DMS 273 (cell line): ENCODE results near the gene CAMK4.

Source experiments
- DNase-seq: peaks from one replicate; lab custom pipeline; 2025; ENCODE audit not compliant: unreplicated experiment; lab: John Stamatoyannopoulos, UW

CAMK4 gene

DNA sequence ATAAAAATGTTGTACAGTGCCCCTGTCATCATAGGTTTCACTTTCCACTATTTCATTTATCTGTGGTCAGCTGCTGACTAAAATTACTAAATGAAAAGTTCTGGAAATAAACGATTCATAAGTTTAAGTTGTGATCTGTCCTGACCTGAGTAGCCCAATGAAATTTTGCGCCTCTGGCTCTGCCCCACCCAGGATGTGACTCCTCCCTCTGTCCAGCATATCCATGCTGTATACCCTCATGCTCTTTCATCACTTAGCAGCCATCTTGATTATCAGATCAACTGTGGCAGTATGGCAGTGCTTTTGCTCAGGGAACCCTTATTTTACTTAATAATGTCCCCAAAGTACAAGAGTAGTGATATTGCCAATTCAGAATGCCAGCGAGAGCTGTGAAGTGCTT lies 190.9 kb downstream of the CAMK4 start:
- DNase-seq = no peak

DNA sequence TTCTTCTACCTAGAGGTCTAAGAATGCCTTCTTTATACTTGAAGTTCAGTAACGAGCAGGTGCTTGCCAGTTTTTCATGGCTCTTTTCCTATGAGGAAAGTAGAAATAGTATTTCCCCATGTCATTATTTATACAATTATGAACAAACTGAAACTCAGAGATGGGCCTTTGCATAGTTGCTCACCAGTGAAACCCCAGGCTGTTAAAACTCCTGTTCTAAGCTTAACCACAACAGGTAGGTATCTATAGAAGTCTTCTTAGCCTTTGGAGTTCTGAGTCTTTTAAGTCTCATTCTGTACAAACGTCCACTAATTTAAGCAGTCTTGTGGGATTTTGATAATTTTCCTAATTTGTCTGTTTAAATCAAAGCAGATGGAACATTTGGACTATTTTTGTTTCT lies 198.1 kb downstream of the CAMK4 start:
- no peak for DNase-seq

DNA sequence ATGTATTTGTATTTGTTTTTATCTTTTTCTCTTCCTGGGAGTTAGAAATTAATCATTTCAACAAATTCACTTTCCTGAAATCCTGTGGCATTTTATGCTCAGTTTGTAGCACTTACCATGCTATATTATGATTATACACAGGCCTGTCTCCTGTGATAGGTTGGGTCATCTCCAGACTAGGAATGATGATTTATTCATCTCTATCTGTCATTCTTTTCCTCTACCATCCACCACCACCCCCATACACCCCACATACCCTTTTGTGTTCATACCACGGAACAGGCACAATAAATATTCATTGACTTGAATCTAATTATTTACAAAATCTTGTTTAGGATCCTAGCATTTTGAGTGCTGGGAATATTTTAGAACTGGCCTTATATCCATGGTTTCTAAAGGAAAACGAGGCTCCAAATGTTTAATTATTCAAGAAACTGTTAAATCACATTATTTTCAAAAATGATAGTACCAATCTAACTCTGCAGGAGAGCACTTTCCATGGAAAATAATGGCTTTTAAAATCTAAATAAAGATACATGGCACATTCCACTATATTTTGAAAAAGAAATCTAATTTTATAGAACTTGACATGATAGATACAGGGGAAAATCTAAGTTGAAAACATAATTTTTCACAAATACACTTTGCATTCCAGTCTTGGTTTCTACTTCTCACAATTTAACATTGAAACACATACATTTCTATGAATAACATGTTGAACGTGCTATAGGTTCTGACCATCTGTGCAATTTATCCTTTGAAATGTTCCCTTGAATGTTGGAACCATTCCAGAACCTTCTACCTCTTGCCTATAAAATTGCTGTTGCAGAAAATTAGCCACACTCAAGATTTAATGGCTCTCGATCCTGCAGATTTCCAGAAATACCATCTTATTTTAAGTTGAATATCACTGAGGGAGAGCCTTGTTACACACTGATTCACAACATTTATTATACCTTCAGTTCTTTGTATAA lies 198.8 kb downstream of the CAMK4 start:
- DNase-seq = peak; percentile 85

DNA sequence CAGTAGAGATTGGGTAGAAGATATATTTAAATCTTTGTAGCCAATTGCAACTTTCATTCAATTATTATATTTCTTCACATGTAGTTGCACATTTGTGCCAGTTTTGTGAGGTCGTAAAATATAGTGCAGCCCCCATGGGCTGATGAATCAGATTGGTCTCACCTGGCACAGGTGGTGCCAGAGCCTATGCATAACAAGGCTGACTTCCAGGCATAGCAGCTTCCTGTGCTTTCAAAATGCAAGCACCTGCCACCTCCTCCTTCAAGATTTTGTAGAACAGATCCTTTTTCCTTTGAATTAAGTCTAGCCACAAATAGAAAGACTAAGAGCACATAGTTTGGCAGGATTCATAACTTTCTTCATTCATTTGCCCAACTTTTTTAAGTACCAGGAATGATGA lies 201.0 kb downstream of the CAMK4 start:
- DNase-seq = no peak

DNA sequence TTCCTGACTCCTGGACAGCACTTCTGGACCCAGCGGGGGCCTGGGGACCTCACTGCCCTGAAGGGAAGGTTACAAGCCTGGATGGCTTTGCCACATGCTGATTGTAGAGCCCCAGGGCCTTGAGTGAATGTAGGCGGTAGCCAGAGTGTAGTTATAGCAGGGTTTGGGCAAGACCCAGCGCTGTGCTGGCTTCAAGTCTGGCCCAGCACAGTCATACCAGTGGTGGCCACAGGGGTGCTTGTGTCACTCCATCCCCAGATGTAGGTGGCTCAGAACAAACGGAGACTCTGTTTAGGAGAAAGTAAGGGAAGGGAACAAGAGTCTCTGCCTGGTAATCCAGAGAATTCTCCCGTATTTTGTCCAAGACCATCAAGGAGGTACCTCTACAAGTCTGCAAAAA lies 203.6 kb downstream of the CAMK4 start:
- DNase-seq = no peak

DNA sequence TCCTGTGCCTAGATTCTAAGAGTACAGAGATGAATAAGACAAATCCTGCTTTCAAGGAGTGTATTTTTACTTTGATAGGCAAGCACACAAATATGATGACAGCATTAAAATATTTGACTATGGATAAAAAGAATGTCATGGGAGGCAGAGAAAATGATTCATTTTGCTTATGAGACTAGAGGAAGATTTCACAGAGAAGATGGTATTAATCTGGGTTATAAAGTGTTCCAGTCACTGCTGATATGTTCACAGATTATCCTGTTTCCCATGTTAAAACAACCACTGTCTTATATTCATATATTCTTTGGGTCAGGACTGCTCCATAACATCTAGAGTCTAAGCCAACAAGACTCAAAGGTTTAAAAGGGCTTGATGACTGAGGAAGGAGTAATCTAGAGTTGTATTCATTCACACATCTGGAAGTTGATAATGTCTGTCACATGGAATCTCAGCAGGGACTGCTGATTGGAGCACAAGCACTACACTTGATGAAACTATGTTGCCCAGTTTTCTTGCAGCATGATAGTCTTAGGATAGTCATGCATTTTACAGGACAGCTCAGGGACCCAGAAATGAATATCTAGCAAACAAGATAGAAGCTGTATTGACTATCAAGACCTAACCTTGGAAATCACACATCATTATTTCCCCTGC lies 208.8 kb downstream of the CAMK4 start:
- no peak for DNase-seq

DNA sequence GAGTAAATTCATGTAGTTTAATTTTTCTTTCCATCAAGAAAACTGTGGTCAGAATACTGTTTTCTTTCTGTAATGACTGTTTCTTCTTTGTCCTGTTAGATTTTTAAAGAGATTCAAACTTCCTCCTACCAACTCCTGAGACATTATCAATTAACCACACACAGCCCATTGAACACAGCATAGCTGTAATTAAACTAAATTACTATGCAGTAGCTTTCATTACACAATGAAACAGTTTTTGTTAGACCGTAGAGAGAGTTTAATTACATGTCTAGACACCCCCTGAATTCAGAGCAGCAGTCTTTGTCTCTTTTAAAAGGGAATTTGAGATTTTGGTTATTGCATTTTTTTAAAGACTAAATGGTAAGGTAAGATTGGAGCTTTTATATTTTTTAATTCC lies 210.6 kb downstream of the CAMK4 start:
- no peak for DNase-seq

- no peak for DNase-seq
Observed at GRCh38 chr5:111439473-111440075, 215.4 kb downstream of the CAMK4 start.

GRCh38 chr5:111447099-111447498 lies 222.9 kb downstream of the CAMK4 start:
- no peak for DNase-seq

DNA sequence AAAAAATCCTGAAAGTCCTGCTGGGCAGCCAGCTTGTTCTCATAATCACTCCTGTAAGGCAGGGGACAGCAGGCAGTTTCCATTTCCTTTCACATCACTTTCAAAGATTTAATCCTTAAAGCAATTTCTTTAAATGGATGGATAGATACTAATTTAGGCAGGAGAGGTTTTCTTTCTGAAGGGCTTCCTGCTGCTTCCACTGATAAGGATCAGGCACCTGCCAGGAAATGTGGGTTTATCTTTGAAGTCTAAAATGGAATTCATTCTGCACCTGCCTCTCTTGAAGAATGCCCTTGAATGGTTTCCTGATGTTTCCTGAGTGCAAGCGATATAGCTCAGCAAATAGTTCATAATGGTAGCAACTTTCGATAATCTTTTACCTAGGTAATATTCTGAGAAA lies 223.6 kb downstream of the CAMK4 start:
- DNase-seq = no peak

DNA sequence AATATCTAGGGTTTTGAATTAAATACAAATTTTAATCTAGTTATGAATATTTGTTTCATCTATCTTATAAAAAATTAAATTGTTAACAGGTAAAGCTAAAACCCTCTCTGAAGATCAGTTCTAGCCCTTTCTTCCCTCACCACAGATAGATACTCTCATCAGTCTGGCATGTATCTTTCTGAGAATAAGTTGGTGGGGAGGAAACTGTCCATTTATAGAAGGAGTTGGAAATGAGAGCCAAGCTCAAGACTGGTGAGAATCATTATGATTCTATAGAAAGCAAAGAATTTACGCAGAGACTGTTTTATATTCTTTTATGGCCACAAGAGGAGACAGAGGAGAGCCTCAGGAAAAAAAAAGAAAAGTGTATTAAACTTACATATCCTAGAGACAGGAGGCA lies 229.1 kb downstream of the CAMK4 start:
- peak; percentile 64 for DNase-seq

GRCh38 chr5:111453747-111454146 lies 229.6 kb downstream of the CAMK4 start:
- peak; percentile 88 for DNase-seq

DNA sequence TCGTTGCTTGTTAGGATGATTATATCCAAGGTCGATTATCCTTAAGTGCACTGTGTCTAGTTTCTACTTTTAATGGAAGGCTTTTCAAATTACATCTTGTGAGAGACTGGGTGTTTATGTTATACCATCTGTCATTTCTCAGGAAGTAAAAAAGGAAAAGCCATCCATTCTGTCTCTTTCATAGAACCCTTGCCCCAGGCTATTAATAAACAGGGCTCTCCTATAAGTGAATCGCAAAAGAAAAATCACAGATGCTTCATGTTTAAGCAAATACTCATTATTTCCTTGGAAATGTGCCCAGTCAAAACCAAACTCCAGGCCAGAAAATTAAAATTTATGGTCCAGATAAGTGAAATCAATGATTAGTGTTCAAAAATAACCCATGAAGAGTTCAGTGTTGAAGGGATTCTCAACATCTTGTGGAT lies 230.0 kb downstream of the CAMK4 start:
- peak; percentile 93 for DNase-seq

DNA sequence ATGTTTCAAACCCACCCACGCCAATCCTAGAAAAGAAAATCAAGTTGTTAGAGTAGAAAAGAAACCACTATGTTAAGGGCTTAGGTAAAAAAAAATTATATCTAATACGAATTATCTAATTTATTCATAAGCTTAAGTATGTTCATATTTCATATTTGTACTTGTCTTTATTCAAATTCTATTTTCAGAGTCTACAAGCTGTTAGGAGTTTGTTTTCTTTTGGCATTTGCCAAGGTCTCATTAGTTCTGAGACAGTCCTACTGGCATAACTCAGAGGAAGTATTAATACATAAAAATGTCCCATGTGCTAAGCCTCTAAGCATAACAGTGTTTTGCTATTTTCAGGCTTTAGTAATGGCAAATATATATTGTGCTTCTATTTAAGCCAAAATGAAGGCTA lies 230.6 kb downstream of the CAMK4 start:
- DNase-seq = peak; percentile 44

- DNase-seq = peak; percentile 72
Observed at GRCh38 chr5:111461255-111461671, 237.1 kb downstream of the CAMK4 start.

- no peak for DNase-seq
Observed at GRCh38 chr5:111461934-111462333, 237.8 kb downstream of the CAMK4 start.

- no peak for DNase-seq
Observed at GRCh38 chr5:111463311-111463710, 239.1 kb downstream of the CAMK4 start.

DNA sequence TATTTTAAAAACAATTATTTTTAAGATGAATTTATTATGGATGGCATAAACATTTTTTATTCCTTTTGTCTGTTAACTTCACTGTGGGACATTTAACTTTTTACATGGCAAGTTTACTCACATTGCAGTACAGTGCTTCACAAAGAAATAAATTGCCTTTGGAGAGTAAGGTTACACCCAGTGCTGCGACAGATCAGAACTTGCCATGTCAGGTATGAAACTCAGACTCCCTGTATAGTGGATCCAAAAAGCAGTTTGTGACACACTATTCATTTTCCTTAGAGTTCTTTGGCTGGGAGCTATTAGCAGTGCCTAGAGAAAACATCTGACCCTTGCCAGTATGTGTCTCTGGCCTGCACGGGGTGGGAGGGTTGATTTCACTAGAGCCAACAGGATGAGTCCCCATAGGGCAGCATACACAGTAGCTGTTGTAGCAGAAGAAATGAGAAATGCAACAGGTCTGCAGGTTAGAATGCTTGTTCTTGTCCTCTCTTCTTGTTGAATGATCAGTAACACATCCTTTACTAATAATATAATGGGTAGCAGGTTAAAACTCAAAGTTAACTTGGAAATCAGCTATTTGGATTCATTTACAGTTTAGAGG lies 245.2 kb downstream of the CAMK4 start:
- no peak for DNase-seq

- DNase-seq = peak; percentile 27
Observed at GRCh38 chr5:111469903-111470302, 245.7 kb downstream of the CAMK4 start.

GRCh38 chr5:111472096-111472495 lies 247.9 kb downstream of the CAMK4 start:
- no peak for DNase-seq

DNA sequence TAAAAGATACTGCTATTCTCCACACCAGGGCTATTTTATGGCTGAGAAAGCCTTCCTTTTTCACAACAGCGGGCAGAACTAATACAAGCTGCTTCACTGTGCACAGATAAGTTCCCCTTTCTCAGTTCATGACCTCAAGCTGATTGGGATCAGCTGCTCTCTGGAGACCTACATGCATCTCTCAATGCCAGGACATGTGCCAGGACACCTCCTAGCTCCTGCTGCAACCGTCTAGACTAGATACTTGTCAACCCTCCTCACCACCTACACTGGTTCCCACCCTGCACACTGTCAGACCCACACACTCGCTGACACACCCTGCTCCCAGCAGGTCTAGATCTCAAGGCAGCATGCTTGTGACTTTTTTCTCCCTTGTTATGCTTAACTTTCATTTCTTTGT lies 248.4 kb downstream of the CAMK4 start:
- peak; percentile 14 for DNase-seq
